Urothelium cell line (cell line): ENCODE results near the gene MAN1B1.

Experiments used
- DNase-seq: peaks from one replicate; pipeline ENCODE4 v3.0.0; 2011; ENCODE audit warnings: low spot score, mixed read lengths
- FAIRE-seq: peaks from 2 replicates; lab custom pipeline; 2011; peaks lifted over from hg19 to GRCh38; lab: Jason Lieb, UNC

MAN1B1 gene

GRCh38 chr9:137086531-137087408, at the start of gene MAN1B1:
MAN1B1 (plus strand) TSS chr9:137086985; CDS start chr9:137087000, 15 bp downstream.
- DNase-seq (peak; percentile 99), FAIRE-seq (peak; percentile 97)

- FAIRE-seq = no peak
- no peak for DNase-seq
Measured at GRCh38 chr9:137037035-137037434, 49.8 kb upstream of the MAN1B1 start.

GRCh38 chr9:137037483-137037882, 49.3 kb upstream of the MAN1B1 start:
- FAIRE-seq = no peak
- DNase-seq = no peak

- DNase-seq (no peak), FAIRE-seq (no peak)
Measured at GRCh38 chr9:137038916-137039315, 47.9 kb upstream of the MAN1B1 start.

GRCh38 chr9:137039611-137040366, 47.0 kb upstream of the MAN1B1 start:
- DNase-seq (no peak), FAIRE-seq (no peak)

GRCh38 chr9:137040568-137040967, 46.2 kb upstream of the MAN1B1 start:
- DNase-seq (no peak), FAIRE-seq (no peak)

- no peak for FAIRE-seq
- no peak for DNase-seq
Measured at GRCh38 chr9:137041124-137041523, 45.7 kb upstream of the MAN1B1 start.

- no peak for DNase-seq
- no peak for FAIRE-seq
Measured at GRCh38 chr9:137042751-137043727, 43.7 kb upstream of the MAN1B1 start.

GRCh38 chr9:137044037-137044436, 42.7 kb upstream of the MAN1B1 start:
- DNase-seq (no peak), FAIRE-seq (no peak)

- FAIRE-seq (no peak), DNase-seq (no peak)
Measured at GRCh38 chr9:137044502-137045177, 42.1 kb upstream of the MAN1B1 start.

GRCh38 chr9:137045294-137046087, 41.3 kb upstream of the MAN1B1 start:
- DNase-seq (peak; percentile 34), FAIRE-seq (no peak)

GRCh38 chr9:137046088-137046787, 40.5 kb upstream of the MAN1B1 start, which contains the start of gene NPDC1:
NPDC1 (minus strand) TSS chr9:137046177; CDS start chr9:137045989, 188 bp downstream.
- FAIRE-seq (peak; percentile 77), DNase-seq (peak; percentile 90)

GRCh38 chr9:137048655-137049543, 37.9 kb upstream of the MAN1B1 start:
- FAIRE-seq = no peak
- DNase-seq = no peak

GRCh38 chr9:137049544-137050449, 37.0 kb upstream of the MAN1B1 start:
- FAIRE-seq (peak; percentile 74), DNase-seq (peak; percentile 57)

- FAIRE-seq = no peak
- no peak for DNase-seq
Measured at GRCh38 chr9:137050570-137050969, 36.2 kb upstream of the MAN1B1 start.

- no peak for FAIRE-seq
- DNase-seq = no peak
Measured at GRCh38 chr9:137051145-137051724, 35.5 kb upstream of the MAN1B1 start.
